ENCODE measurements around the gene NANOS2. TPM values are rescaled to one million over a fixed set of nuclear protein-coding genes. Genes with fewer than 3 reads are reported as not detected.
A peak's percentile ranks its signal among the peaks of the same experiment; 100 is the strongest.

Gene NANOS2
- total and polyA plus RNA-seq, 12 donors, result not detected

- intact Hi-C loops (cut with DNase I), result loop anchor here in 3 of 10 donors (5.0 kb wide), 2 partner anchors 73 to 83 kb away; no protein-coding TSS in a partner anchor
- peaks cover 0 to 16% (median 0%) of the 10 kb centered on the region in 9 donors for H3K4me1 ChIP-seq
- no peak overlapping the region for H3K27ac ChIP-seq
- DNase-seq, result no peak
- no peak for TF ChIP-seq CTCF (IDR thresholded peaks at IDR 0.05)
- no peaks in the 10 kb centered on the region for H3K9me3 ChIP-seq
- no peak overlapping the region for H3K4me3 ChIP-seq
- peaks cover 0 to 22% (median 0%) of the 10 kb centered on the region in 9 donors for H3K36me3 ChIP-seq
- ATAC-seq, result no peak
- WGBS, 2 donors, result 39% methylated on average over 19 of the region's 19 CpGs
- H3K27me3 ChIP-seq, result peaks cover 0 to 53% (median 32%) of the 10 kb centered on the region in 7 donors
These were observed 20.1 kb upstream of the NANOS2 start for GRCh38 chr19:45934551-45935230.

GRCh38 chr19:45933759-45934158 lies 19.2 kb upstream of the NANOS2 start:
- DNase-seq, result no peak
- intact Hi-C loops (cut with DNase I), result loop anchor here in 3 of 10 donors (5.0 kb wide), 2 partner anchors 74 to 84 kb away; no protein-coding TSS in a partner anchor
- 73 to 75% methylated on average over 9 of the region's 9 CpGs for whole genome bisulfite sequencing, 2 donors

GRCh38 chr19:45931055-45931454 lies 16.5 kb upstream of the NANOS2 start:
- intact Hi-C loops (cut with DNase I), result loop anchor here in 3 of 10 donors (5.0 kb wide), 2 partner anchors 76 to 86 kb away; no protein-coding TSS in a partner anchor
- peak in 5 of 9 donors; percentile 10 to 24 (median 19) for TF ChIP-seq CTCF (IDR thresholded peaks at IDR 0.05)
- peaks cover 0 to 31% (median 22%) of the 10 kb centered on the region in 7 donors for H3K27me3 ChIP-seq

More at GRCh38 chr19:45933759-45934158, 19.2 kb upstream of the NANOS2 start:
- Histone ChIP-seq H3K27ac (no peak overlapping the region), H3K36me3 (peaks cover 0 to 13% (median 0%) of the 10 kb centered on the region in 9 donors), H3K4me3 (no peak overlapping the region), H3K27me3 (peaks cover 0 to 45% (median 32%) of the 10 kb centered on the region in 7 donors), H3K9me3 (no peaks in the 10 kb centered on the region), H3K4me1 (peaks cover 0 to 8% (median 0%) of the 10 kb centered on the region in 9 donors)
- ATAC-seq, result no peak
- no peak for TF ChIP-seq CTCF (IDR thresholded peaks at IDR 0.05)

GRCh38 chr19:45929247-45929646 lies 14.7 kb upstream of the NANOS2 start:
- ATAC-seq, result no peak

More at GRCh38 chr19:45931055-45931454, 16.5 kb upstream of the NANOS2 start:
- 61 to 63% methylated on average over 3 of the region's 3 CpGs for WGBS, 2 donors
- Histone ChIP-seq H3K4me1 (peaks cover 0 to 9% (median 6%) of the 10 kb centered on the region in 9 donors), H3K4me3 (no peak overlapping the region), H3K36me3 (no peaks in the 10 kb centered on the region), H3K9me3 (no peaks in the 10 kb centered on the region), H3K27ac (no peak overlapping the region)
- no peak for ATAC-seq
- no peak for DNase-seq

More at GRCh38 chr19:45929247-45929646, 14.7 kb upstream of the NANOS2 start:
- H3K4me3 ChIP-seq, result no peak overlapping the region
- H3K27me3 ChIP-seq, result peaks cover 0 to 15% (median 4%) of the 10 kb centered on the region in 7 donors
- TF ChIP-seq CTCF (IDR thresholded peaks at IDR 0.05), result no peak
- peaks cover 0 to 9% (median 6%) of the 10 kb centered on the region in 9 donors for H3K4me1 ChIP-seq
- WGBS, 2 donors, result 64 to 74% methylated on average over 2 of the region's 2 CpGs
- no peak for DNase-seq
- H3K9me3 ChIP-seq, result no peaks in the 10 kb centered on the region
- no peaks in the 10 kb centered on the region for H3K36me3 ChIP-seq
- no peak overlapping the region for H3K27ac ChIP-seq
- intact Hi-C loops (cut with DNase I), result loop anchor here in 2 of 10 donors (5.0 to 10.0 kb wide), 2 partner anchors 68 to 86 kb away; partner anchors contain the start of gene CCDC61 (in 1 of the 2)

All from heart right ventricle (tissue), 16 donors.